Esophagus (tissue), 2 donors: Measurements from ENCODE around the gene SNCAIP. TPM values are rescaled to one million over a fixed set of nuclear protein-coding genes. Genes with fewer than 3 reads are reported as not detected.

Experiments used
- polyA plus RNA-seq, 2 donors: library from polyadenylated mRNA; stranded (reverse); fragments of 200-250 nt; gene quantifications; one replicate each; pipeline ENCODE4 v1.2.3, GENCODE V29; 2013
- donor health status: healthy with polysubstance abuse.
- donor health status: Bipolar disorder and iron deficiency.

SNCAIP gene
- polyA plus RNA-seq, 2 donors: 0.80 to 1.2 TPM

Other genes with a start within 250 kb of the SNCAIP start
- 1 to 10 TPM in 1 of 2 donors, under 1 TPM in 1; 0.71 to 1.2 TPM for gene LOX, start 234.0 kb upstream of the SNCAIP start, polyA plus RNA-seq
- gene ZNF474, start 182.7 kb upstream of the SNCAIP start, polyA plus RNA-seq: under 1 TPM; 0.04 to 0.06 TPM